Measurements from ENCODE around the gene MAN1A2. TPM values are rescaled to one million over a fixed set of nuclear protein-coding genes. Genes with fewer than 3 reads are reported as not detected.
A peak's percentile ranks its signal among the peaks of the same experiment; 100 is the strongest.

MAN1A2 gene
- total RNA-seq, 2 donors from 2014 or later, result 43.8 to 63.6 TPM

- no peak overlapping the region for H3K4me3 ChIP-seq
- DNase-seq (ENCODE audit: low spot score), result no peak
- H3K36me3 ChIP-seq, result no peaks in the 10 kb centered on the region
- TF ChIP-seq POLR2A (IDR thresholded peaks at IDR 0.05) (no peak), CTCF (IDR thresholded peaks at IDR 0.05) (no peak), POLR2AphosphoS5 (IDR thresholded peaks at IDR 0.05) (no peak)
- no peaks in the 10 kb centered on the region for H3K27me3 ChIP-seq (replicated peaks; ENCODE audit: insufficient read depth)
- no peak overlapping the region for H3K27ac ChIP-seq
- intact Hi-C loops (cut with DNase I), result no loop called here
- H3K9me3 ChIP-seq, result no peaks in the 10 kb centered on the region
- H3K4me1 ChIP-seq (replicated peaks), result peaks cover 7% of the 10 kb centered on the region
- 97% methylated on average over 4 of the region's 4 CpGs for WGBS
Observed at GRCh38 chr1:117565076-117565556, 197.9 kb downstream of the MAN1A2 start.

DNA sequence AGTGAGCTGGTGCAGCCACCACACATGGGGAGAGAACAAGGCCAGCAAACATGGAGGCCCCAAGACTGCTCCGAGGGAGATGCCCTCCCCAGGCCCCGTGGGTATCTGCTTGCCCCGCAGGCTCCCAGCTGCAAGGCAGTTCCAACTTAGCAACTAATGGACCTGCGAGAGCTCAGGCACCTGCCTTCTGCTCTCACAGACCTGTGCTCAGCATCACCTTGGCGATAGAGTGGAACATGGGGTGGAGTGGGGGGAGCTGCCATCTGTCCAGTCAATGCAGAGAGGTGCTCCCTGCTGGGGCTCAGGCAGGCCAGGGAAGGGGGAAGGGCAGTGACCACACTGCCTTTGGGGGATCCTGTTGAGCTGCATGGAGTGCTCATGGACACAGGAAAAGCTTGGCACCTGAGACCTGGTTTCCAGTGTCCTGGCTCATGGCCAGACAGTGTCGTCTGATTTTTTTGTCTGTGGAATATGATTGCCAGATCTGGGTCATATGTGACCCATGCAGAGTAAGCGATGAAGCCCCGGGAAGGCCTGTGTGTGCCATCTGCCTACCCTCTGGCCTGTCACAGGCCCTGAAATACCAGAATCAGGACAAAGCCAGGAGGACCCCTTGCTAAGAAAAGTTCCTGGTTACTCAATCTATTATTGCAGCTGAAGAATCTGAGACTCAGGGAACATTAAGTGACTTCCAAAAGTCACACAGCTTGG is 198.7 kb downstream of the MAN1A2 start:
- Histone ChIP-seq H3K4me1 (replicated peaks) (peaks cover 7% of the 10 kb centered on the region), H3K9me3 (no peaks in the 10 kb centered on the region), H3K27me3 (replicated peaks; ENCODE audit: insufficient read depth) (no peaks in the 10 kb centered on the region), H3K27ac (no peak overlapping the region), H3K4me3 (no peak overlapping the region), H3K36me3 (no peaks in the 10 kb centered on the region)
- 84% methylated on average over 8 of the region's 8 CpGs for WGBS
- TF ChIP-seq POLR2A (IDR thresholded peaks at IDR 0.05) (no peak), POLR2AphosphoS5 (IDR thresholded peaks at IDR 0.05) (no peak), CTCF (IDR thresholded peaks at IDR 0.05) (no peak)
- DNase-seq (ENCODE audit: low spot score), result no peak
- intact Hi-C loops (cut with DNase I), result no loop called here

DNA sequence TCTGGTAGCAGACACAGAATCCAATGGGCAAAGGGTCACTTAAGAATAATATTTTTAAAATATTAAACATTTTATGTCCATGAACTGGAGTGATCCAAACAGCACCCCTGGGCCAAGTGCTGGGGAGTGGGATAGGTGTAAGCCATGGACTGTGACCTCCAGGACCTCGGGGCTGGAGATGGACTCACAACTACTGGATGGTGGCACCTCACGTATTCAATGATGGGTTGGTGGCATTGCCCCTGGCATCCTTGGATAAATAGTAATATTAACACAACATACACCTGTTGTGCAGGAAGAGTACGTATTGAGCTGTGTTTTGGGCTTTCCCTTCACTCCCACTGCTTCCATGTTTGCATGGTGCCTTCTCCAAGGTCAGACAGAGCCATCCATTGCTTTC is 199.3 kb downstream of the MAN1A2 start:
- H3K9me3 ChIP-seq, result no peaks in the 10 kb centered on the region
- peaks cover 13% of the 10 kb centered on the region for H3K4me1 ChIP-seq (replicated peaks)
- no peaks in the 10 kb centered on the region for H3K36me3 ChIP-seq
- no peak for DNase-seq (ENCODE audit: low spot score)
- no peaks in the 10 kb centered on the region for H3K27me3 ChIP-seq (replicated peaks; ENCODE audit: insufficient read depth)
- H3K27ac ChIP-seq, result no peak overlapping the region
- no peak overlapping the region for H3K4me3 ChIP-seq
- WGBS, result 98% methylated on average over 3 of the region's 3 CpGs
- intact Hi-C loops (cut with DNase I), result no loop called here
- TF ChIP-seq POLR2A (IDR thresholded peaks at IDR 0.05), result no peak
- TF ChIP-seq POLR2AphosphoS5 (IDR thresholded peaks at IDR 0.05), result no peak
- TF ChIP-seq CTCF (IDR thresholded peaks at IDR 0.05), result no peak

GRCh38 chr1:117567435-117567834 is 200.2 kb downstream of the MAN1A2 start:
- H3K4me1 ChIP-seq (replicated peaks), result peaks cover 15% of the 10 kb centered on the region
- TF ChIP-seq POLR2A (IDR thresholded peaks at IDR 0.05) (no peak), POLR2AphosphoS5 (IDR thresholded peaks at IDR 0.05) (no peak), CTCF (IDR thresholded peaks at IDR 0.05) (no peak)
- H3K36me3 ChIP-seq, result no peaks in the 10 kb centered on the region
- DNase-seq (ENCODE audit: low spot score), result peak; percentile 4
- no peaks in the 10 kb centered on the region for H3K9me3 ChIP-seq
- no peaks in the 10 kb centered on the region for H3K27me3 ChIP-seq (replicated peaks; ENCODE audit: insufficient read depth)
- H3K27ac ChIP-seq, result no peak overlapping the region
- intact Hi-C loops (cut with DNase I), result no loop called here
- 96% methylated on average over 10 of the region's 10 CpGs for WGBS
- no peak overlapping the region for H3K4me3 ChIP-seq

GRCh38 chr1:117567976-117568375 is 200.7 kb downstream of the MAN1A2 start:
- DNase-seq (ENCODE audit: low spot score), result no peak
- intact Hi-C loops (cut with DNase I), result no loop called here
- TF ChIP-seq CTCF (IDR thresholded peaks at IDR 0.05) (no peak), POLR2AphosphoS5 (IDR thresholded peaks at IDR 0.05) (no peak), POLR2A (IDR thresholded peaks at IDR 0.05) (no peak)
- H3K9me3 ChIP-seq, result no peaks in the 10 kb centered on the region
- no peaks in the 10 kb centered on the region for H3K27me3 ChIP-seq (replicated peaks; ENCODE audit: insufficient read depth)
- H3K4me3 ChIP-seq, result no peak overlapping the region
- H3K4me1 ChIP-seq (replicated peaks), result peaks cover 14% of the 10 kb centered on the region
- 71% methylated on average over 3 of the region's 3 CpGs for WGBS
- no peaks in the 10 kb centered on the region for H3K36me3 ChIP-seq
- H3K27ac ChIP-seq, result no peak overlapping the region

All from prostate gland (tissue), 2 donors.